Right kidney (tissue), 1 donor: Measurements from ENCODE around the gene NMBR.
"Not testable (repeated sequence)": the region's sequence is repeated elsewhere in the genome, so short reads cannot be mapped to it uniquely, and the experiment has no call there.

Experiments
- DNase-seq: peaks from one replicate; pipeline ENCODE4 v3.0.0-alpha.2; 2016

NMBR gene

DNA sequence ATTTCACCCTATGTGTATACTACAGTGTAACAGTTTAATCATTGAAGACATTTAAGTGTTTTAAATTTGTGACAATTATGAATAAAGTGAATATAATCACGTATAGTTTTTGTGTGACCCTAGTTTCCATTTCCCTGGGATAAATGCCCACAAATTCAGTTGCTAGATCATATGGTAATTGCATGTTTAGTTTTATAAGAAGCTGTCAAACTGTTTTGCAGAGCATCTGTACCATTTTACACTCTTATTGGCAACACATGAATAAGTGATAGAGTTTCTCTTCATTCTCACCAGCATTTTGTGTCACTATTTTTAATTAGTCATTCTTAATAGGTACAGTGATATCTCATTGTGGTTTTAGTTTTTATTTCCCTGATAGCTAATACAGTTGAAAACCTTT is 7.4 kb upstream of the NMBR start:
- no peak for DNase-seq

DNA sequence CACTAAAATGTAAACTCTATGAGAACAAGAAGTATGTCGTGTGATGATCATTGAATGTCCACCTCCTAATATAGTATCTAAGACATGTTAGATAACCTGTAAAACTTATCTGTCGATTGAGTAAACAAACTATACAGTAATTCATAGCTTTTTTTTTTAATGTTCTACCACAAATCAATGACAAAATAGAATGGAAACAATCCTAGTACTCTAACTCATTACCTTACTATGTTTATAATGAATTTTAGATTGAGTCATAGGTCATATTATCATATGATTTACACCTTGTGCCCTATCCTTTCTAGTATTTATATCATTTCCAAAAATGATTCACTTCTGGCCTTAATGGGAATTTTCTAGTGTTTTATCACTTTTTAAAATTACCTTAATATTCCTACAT is 6.3 kb upstream of the NMBR start:
- no peak for DNase-seq

GRCh38 chr6:142152746-142153145 is 5.8 kb upstream of the NMBR start:
- no peak for DNase-seq

GRCh38 chr6:142141531-142141930 is 5.4 kb downstream of the NMBR start:
- DNase-seq = not testable (repeated sequence)

DNA sequence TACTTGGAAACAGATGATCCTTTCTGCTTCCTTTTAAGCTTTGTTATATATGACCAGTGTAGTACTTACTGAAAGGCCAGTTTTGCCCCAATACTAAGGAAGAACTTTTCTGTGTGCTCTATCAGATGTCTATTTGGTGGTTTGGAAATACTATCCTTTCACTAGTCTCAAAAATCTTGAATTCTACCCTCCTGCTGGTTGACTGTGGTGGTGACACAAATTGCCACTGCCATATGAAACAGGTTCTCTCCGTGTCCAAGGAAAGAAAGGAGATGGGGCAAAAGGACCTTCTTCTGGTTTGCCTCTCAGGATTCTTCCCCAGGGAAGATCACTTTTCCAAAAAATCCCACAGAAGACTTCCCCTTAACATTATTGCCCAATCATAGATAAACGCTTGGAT is 8.0 kb downstream of the NMBR start:
- no peak for DNase-seq

- no peak for DNase-seq
Observed at GRCh38 chr6:142132625-142133024, 14.3 kb downstream of the NMBR start, which contains the start of gene GJE1. Gene GJE1, plus strand, starts transcription at chr6:142132925. Its CDS starts 234 bp downstream, at chr6:142133159.

GRCh38 chr6:142130814-142131213 is 16.1 kb downstream of the NMBR start:
- DNase-seq = no peak

GRCh38 chr6:142121342-142121741 is 25.6 kb downstream of the NMBR start:
- DNase-seq = no peak

DNA sequence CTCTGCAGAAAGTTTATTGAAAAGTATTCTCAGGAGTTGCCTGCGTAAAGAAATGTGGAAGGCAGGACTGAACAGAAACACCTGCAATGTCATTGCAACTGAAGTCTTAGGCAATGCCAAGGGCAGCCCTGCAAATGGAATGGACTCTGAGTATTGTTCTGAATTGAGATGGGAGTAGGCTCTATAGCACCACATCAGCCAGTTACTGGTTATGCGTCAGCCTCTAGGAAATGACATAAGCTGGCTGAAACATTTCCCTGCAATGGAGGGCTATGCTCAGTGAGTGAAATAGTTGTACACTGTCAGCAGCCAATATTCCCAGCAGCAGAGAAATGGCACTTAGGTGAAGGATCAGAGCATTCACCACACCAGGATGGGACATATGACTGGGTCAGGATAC is 28.0 kb downstream of the NMBR start:
- no peak for DNase-seq

DNA sequence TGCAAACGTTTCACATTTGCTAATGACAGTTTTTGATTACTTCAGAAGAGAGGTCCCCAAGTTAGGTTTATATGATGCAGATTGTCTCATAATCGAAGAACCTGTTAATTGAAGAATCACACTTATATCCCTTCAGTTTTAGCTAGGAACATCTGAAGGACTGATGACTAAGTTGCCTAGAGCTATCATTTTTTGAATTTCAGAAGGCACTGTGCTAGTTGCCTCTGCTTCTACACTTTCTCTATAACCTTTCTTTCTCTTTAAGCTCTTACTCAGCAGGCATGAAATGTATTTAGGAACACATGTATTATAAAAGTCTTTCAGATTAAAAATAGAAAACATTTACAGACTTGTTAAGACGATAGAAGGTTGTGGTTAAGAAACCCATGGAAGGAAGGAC is 28.6 kb downstream of the NMBR start:
- DNase-seq = no peak

- DNase-seq = no peak
Observed at GRCh38 chr6:142117366-142117765, 29.6 kb downstream of the NMBR start.

DNA sequence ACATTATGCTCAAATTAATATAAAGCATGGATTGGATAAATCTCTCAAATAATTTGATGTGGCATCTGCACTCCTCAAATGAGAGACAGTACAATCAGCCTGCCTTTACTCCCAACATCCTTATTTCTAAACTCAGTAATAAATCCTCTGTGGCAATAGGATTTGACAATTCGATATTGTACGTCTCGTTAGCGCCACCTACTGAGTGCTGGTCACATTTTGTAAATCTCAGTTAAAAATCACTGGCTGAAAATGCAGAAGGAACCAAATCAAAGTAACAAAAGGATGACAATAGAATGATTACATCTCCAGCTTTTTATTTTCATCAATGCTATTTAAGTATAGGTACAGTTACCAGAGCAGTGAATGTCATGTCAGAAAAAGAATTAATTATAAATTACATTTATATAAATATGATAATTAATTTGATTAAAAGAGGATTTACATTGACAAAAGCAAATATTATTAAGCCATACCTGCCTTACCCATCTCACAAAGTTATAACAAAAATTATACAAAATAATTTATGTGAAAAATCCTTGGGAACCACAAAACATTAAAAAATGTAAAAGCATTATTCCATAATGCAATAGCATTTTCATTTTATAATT is 34.4 kb downstream of the NMBR start:
- DNase-seq = peak; percentile 7

- not testable (repeated sequence) for DNase-seq
Observed at GRCh38 chr6:142110820-142111219, 36.1 kb downstream of the NMBR start.

DNA sequence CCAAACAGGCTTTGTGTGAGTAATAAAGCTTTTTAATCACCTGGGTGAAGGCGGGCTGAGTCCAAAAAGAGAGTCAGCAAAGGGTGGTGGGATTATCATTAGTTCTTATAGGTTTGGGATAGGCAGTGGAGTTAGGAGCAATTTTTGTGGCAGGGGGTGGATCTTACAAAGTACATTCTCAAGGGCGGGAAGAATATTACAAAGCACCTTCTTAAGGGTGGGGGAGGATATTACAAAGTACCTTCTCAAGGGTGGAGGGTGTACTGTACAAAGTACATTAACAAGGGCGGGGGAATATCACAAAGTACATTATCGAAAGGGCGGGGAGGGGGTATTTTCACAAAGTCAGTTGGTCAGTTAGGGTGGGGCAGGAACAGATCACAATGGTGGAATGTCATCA is 42.1 kb downstream of the NMBR start:
- DNase-seq = not testable (repeated sequence)

DNA sequence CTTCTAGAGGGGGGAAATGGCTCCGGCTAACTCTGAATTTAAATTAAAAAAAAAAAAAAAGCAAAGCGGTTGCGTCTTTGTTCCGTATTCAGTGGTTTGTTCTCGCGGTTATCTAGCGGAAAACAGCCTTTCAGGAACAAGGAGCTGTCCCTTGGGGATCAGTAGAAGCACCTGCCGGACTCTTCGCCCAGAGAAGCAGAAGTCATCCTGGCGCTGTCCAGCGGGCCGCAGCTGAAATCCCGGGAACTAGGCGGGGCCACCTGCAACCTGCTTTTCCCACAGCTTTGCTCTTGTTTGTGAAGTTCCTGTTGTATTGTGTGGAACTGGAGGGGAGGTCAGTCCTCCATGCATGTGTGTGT is 58.1 kb downstream of the NMBR start:
- DNase-seq = peak; percentile 17

DNA sequence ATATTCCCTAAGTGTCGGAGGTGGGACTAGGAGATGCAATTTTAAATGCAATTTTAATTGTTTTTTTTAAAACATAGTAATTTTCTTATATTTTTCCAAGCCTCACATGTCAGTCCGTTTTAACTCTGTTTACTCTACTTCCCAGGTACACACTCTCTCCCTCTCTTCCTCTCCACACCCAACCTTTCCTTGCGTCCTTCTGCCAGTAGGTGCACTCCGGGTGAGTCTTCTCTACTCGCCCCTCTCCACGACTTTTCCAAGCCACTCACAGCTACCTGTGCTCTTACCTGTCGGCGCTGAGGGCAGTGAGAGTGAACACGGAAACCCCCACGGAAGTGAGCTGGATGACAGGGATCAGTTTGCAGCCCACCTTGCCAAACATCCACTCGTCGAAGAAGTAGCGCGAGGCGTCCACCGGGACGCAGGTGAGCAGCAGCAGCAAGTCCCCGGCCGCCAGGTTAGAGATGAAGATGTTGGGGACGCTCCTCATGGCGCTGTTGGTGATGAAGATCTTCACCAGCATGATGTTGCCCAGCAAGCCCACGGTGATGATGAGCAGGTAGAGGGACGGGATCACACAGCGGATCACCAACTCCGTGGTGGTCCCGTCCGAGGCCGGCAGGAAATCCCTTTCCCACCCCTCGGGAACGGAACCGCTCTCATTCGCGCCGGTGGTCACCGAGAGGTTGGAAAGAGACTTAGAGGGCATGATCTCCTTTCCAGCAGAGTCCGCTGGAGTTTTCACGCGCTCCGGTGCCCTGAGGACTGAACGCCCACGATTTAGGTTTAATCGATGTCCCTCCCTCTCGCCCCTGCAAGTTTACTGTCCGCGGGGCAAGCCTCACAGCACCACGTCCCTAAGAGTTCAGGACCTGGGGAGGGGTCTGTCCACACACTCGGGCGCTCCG is 58.7 kb downstream of the NMBR start:
- DNase-seq = peak; percentile 19

GRCh38 chr6:142079130-142079529 is 67.8 kb downstream of the NMBR start:
- DNase-seq = no peak

DNA sequence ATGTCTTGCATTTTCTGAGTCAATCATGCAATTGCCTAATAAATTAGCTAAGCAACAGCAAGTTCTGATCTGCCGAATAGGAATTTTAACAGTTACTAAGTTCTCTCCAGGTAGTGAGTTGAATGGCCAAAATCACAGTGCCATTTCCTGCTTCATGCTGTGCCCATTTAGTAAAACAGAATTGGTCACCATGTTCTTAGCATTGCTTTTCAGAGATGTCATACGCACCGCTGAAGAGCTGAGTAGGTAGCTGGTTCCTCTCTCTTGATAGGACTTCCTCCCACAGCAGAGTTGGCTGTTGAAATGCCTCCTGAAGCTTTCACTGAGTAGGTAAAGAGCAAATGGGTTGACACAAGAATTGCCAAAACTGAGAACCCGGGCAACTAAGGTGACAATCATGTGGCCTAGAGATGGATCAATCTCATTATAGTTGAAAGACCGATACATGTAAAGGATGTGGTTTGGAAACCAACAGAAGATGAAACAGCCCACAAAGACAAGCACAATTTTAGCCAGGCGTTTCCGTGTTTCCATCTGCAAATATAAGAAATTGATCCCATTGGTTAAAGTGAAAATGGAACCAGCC is 71.3 kb downstream of the NMBR start:
- DNase-seq = no peak

DNA sequence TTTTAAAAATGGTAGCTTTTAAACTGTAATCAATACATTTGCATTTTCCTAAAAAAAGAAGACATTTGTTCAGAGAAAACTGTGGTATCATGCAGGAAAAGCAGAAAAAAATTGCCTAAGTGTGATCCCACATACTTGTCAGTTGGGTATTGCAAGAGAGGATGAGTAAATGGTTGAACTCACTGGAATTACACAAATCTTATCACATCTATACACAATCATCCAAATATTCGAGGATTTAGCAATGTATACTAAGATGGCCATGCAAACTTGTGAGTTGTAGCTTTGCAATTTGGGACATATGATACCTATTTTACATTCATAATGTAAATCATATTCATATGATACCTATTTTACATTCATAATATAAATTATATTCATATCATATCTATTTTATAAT is 72.4 kb downstream of the NMBR start:
- DNase-seq = no peak

DNA sequence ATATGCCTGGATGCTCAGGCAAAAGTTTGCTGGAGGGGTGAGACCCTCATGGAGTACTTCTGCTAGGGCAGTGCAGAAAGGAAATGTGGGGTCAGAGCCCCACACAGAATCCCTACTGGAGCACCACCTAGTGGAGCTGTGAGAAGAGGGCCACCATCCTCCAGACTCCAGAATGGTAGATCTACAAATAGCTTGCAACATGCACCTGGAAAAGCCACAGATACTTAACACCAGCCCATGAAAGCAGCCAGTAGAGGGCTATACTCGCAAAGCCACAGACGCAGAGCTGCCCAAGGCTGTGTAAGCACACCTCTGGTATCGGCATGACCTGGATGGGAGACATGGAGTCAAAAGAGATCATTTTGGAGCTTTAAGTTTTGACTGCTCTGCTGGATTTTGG is 74.9 kb downstream of the NMBR start:
- no peak for DNase-seq

DNA sequence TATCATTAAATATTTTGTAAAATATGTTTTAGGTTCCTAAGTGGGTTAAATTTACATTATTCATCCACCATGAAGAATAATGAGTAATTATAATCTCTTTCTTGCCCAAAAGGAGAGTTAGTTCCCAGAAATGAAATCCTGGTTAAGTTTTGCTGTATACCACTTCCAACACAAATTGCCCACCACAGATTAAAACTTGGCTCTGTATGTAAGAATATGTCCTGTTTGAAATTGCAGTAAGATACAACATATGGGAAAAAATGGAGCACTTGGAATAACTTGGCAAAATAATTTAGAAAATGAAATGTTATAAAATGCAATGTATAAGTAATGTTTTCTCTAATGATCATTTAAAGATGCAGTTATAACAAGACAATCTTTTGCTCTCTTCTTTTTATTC is 78.5 kb downstream of the NMBR start:
- no peak for DNase-seq

DNA sequence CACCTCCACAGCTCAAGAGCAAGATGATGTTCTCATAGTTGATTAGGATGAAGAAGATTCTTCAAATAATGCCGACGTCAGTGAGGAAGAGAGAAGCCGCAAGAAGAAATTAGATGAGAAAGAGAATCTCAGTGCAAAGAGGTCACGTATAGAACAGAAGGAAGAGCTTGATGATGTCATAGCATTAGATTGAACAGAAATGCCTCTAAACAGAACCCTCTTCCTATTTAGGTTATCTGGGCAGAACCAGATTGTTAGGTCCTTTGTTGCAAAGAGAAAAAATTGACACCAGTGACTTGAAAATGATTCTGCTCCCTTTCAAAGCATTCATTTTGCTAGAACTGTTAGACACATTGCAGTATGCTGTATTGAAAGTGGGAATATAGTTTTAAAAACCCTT is 84.1 kb downstream of the NMBR start:
- not testable (repeated sequence) for DNase-seq

GRCh38 chr6:142058551-142059290 is 88.2 kb downstream of the NMBR start:
- DNase-seq = no peak
